ENCODE data around the gene SPN. TPM values are rescaled to one million over a fixed set of nuclear protein-coding genes. Genes with fewer than 3 reads are reported as not detected.
A peak's percentile ranks its signal among the peaks of the same experiment; 100 is the strongest.

The SPN gene
- total RNA-seq, 1 donor from 2014 or later: 10.3 TPM

- H3K36me3 ChIP-seq: no peaks in the 10 kb centered on the region
- no peak for TF ChIP-seq CTCF (IDR thresholded peaks at IDR 0.05)
- intact Hi-C loops (cut with DNase I): no loop called here
- no peaks in the 10 kb centered on the region for H3K27me3 ChIP-seq
- no peaks in the 10 kb centered on the region for H3K9me3 ChIP-seq
- no peak for DNase-seq (ENCODE audit: low spot score in 2 of 2)
- H3K4me3 ChIP-seq: peak within 1 kb of the TSS; percentile 23 to 44
- no peaks in the 10 kb centered on the region for H3K4me1 ChIP-seq
- H3K27ac ChIP-seq: no peak within 1 kb of the TSS
Measured at GRCh38 chr16:29678691-29679267, 15.7 kb downstream of the SPN start, which contains the start of gene QPRT. Gene QPRT, plus strand, starts transcription at chr16:29679180. Its CDS starts 18 bp downstream, at chr16:29679198.

- Histone ChIP-seq H3K9me3 (no peaks in the 10 kb centered on the region), H3K27me3 (no peaks in the 10 kb centered on the region), H3K36me3 (no peaks in the 10 kb centered on the region), H3K4me3 (peak overlapping the region in 1 of 2 donors; percentile 44), H3K27ac (no peak overlapping the region), H3K4me1 (no peaks in the 10 kb centered on the region)
- TF ChIP-seq CTCF (IDR thresholded peaks at IDR 0.05): no peak
- intact Hi-C loops (cut with DNase I): no loop called here
- DNase-seq (ENCODE audit: low spot score in 2 of 2): no peak
Measured at GRCh38 chr16:29680180-29680598, 17.1 kb downstream of the SPN start.

- no peaks in the 10 kb centered on the region for H3K36me3 ChIP-seq
- no peaks in the 10 kb centered on the region for H3K9me3 ChIP-seq
- no peak overlapping the region for H3K4me3 ChIP-seq
- intact Hi-C loops (cut with DNase I): no loop called here
- no peak overlapping the region for H3K27ac ChIP-seq
- no peak for TF ChIP-seq CTCF (IDR thresholded peaks at IDR 0.05)
- DNase-seq (ENCODE audit: low spot score in 2 of 2): no peak
- H3K4me1 ChIP-seq: no peaks in the 10 kb centered on the region
- no peaks in the 10 kb centered on the region for H3K27me3 ChIP-seq
Measured at GRCh38 chr16:29683543-29684090, 20.6 kb downstream of the SPN start.

GRCh38 chr16:29684679-29685078, 21.6 kb downstream of the SPN start:
- Histone ChIP-seq H3K9me3 (no peaks in the 10 kb centered on the region), H3K27ac (no peak overlapping the region), H3K4me1 (no peaks in the 10 kb centered on the region), H3K27me3 (no peaks in the 10 kb centered on the region), H3K36me3 (no peaks in the 10 kb centered on the region), H3K4me3 (no peak overlapping the region)
- DNase-seq (ENCODE audit: low spot score in 2 of 2): no peak
- TF ChIP-seq CTCF (IDR thresholded peaks at IDR 0.05): no peak
- intact Hi-C loops (cut with DNase I): no loop called here

- Histone ChIP-seq H3K4me3 (no peak overlapping the region), H3K4me1 (no peaks in the 10 kb centered on the region), H3K9me3 (no peaks in the 10 kb centered on the region), H3K36me3 (no peaks in the 10 kb centered on the region), H3K27me3 (no peaks in the 10 kb centered on the region), H3K27ac (no peak overlapping the region)
- no peak for DNase-seq (ENCODE audit: low spot score in 2 of 2)
- intact Hi-C loops (cut with DNase I): no loop called here
- no peak for TF ChIP-seq CTCF (IDR thresholded peaks at IDR 0.05)
Measured at GRCh38 chr16:29686740-29687332, 23.8 kb downstream of the SPN start.

Measured in ascending aorta (tissue), 2 donors.